Measurements from ENCODE around the gene MRPS12. TPM values are rescaled to one million over a fixed set of nuclear protein-coding genes. Genes with fewer than 3 reads are reported as not detected.
A peak's percentile ranks its signal among the peaks of the same experiment; 100 is the strongest.

Gene MRPS12
- total RNA-seq, 6 donors from 2014 or later: 3.1 to 38.3 (median 26.0) TPM

- DNase-seq: no peak
- TF ChIP-seq, protein P1, sequence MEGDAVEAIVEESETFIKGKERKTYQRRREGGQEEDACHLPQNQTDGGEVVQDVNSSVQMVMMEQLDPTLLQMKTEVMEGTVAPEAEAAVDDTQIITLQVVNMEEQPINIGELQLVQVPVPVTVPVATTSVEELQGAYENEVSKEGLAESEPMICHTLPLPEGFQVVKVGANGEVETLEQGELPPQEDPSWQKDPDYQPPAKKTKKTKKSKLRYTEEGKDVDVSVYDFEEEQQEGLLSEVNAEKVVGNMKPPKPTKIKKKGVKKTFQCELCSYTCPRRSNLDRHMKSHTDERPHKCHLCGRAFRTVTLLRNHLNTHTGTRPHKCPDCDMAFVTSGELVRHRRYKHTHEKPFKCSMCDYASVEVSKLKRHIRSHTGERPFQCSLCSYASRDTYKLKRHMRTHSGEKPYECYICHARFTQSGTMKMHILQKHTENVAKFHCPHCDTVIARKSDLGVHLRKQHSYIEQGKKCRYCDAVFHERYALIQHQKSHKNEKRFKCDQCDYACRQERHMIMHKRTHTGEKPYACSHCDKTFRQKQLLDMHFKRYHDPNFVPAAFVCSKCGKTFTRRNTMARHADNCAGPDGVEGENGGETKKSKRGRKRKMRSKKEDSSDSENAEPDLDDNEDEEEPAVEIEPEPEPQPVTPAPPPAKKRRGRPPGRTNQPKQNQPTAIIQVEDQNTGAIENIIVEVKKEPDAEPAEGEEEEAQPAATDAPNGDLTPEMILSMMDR (IDR thresholded peaks at IDR 0.05): no peak
- TF ChIP-seq POLR2AphosphoS5 (IDR thresholded peaks at IDR 0.05): no peak
- no peak for TF ChIP-seq POLR2A (IDR thresholded peaks at IDR 0.05)
- TF ChIP-seq EP300 (IDR thresholded peaks at IDR 0.05): no peak
- Histone ChIP-seq H3K9me3 (no peaks in the 10 kb centered on the region), H3K4me3 (no peak overlapping the region), H3K27me3 (no peaks in the 10 kb centered on the region), H3K4me1 (no peaks in the 10 kb centered on the region), H3K27ac (no peak overlapping the region), H3K36me3 (peaks cover 0 to 5% (median under 1%) of the 10 kb centered on the region in 4 donors)
- 89 to 93% methylated on average over 8 of the region's 8 CpGs for WGBS, 2 donors
- ATAC-seq (ENCODE audit: low FRiP score in 2 of 2): no peak
These were observed 16.8 kb upstream of the MRPS12 start for GRCh38 chr19:38913958-38914357.

- Histone ChIP-seq H3K36me3 (peaks cover 0 to 4% (median 0%) of the 10 kb centered on the region in 4 donors), H3K27ac (no peak overlapping the region), H3K9me3 (no peaks in the 10 kb centered on the region), H3K27me3 (no peaks in the 10 kb centered on the region), H3K4me1 (no peaks in the 10 kb centered on the region), H3K4me3 (no peak overlapping the region)
- DNase-seq (peak in 1 of 2 donors; percentile 76), ATAC-seq (ENCODE audit: low FRiP score in 2 of 2) (no peak)
- WGBS, 2 donors: 94% methylated on average over 40 to 44 of the region's 44 CpGs
- no peak for TF ChIP-seq POLR2A (IDR thresholded peaks at IDR 0.05)
- no peak for TF ChIP-seq POLR2AphosphoS5 (IDR thresholded peaks at IDR 0.05)
- TF ChIP-seq EP300 (IDR thresholded peaks at IDR 0.05): no peak
- TF ChIP-seq, protein P1 (IDR thresholded peaks at IDR 0.05): no peak
These were observed 15.1 kb upstream of the MRPS12 start for GRCh38 chr19:38915329-38916321.

DNA sequence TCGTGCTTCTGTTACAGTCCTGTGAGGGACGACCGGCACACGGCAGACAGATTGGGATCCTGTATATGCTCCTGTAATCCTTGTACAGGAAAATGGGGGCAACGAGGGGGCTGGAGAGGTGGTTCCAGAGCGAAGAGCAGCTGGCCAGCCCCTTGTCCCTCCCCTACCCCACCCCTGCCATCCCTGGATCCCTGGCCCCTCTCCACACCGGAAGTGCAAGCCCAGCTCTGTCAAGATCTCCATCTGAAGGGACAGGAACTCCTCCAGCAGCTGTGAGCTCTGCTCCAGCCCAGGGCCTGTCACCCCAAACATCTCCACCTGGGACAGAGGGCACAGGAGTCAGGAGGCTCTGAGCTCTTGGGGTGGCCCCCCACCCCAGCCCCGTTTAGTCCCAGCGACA lies 13.2 kb upstream of the MRPS12 start:
- 88 to 92% methylated on average over 7 to 8 of the region's 9 CpGs for WGBS, 2 donors
- H3K27ac ChIP-seq: no peak overlapping the region
- DNase-seq: no peak
- H3K27me3 ChIP-seq: no peaks in the 10 kb centered on the region
- ATAC-seq (ENCODE audit: low FRiP score in 2 of 2): no peak
- H3K4me3 ChIP-seq: no peak overlapping the region
- H3K9me3 ChIP-seq: no peaks in the 10 kb centered on the region
- H3K4me1 ChIP-seq: no peaks in the 10 kb centered on the region
- TF ChIP-seq POLR2A (IDR thresholded peaks at IDR 0.05): no peak
- TF ChIP-seq, protein P1 (IDR thresholded peaks at IDR 0.05): no peak
- TF ChIP-seq POLR2AphosphoS5 (IDR thresholded peaks at IDR 0.05): no peak
- TF ChIP-seq EP300 (IDR thresholded peaks at IDR 0.05): no peak
- H3K36me3 ChIP-seq: peaks cover 0 to 15% (median 5%) of the 10 kb centered on the region in 4 donors

GRCh38 chr19:38917921-38918491 lies 12.7 kb upstream of the MRPS12 start:
- Histone ChIP-seq H3K4me3 (no peak overlapping the region), H3K27ac (no peak overlapping the region), H3K4me1 (no peaks in the 10 kb centered on the region), H3K9me3 (no peaks in the 10 kb centered on the region), H3K36me3 (peaks cover 0 to 16% (median 5%) of the 10 kb centered on the region in 4 donors), H3K27me3 (no peaks in the 10 kb centered on the region)
- TF ChIP-seq, protein P1 (IDR thresholded peaks at IDR 0.05): no peak
- no peak for TF ChIP-seq POLR2A (IDR thresholded peaks at IDR 0.05)
- TF ChIP-seq EP300 (IDR thresholded peaks at IDR 0.05): no peak
- TF ChIP-seq POLR2AphosphoS5 (IDR thresholded peaks at IDR 0.05): no peak
- 84 to 85% methylated on average over 6 to 12 of the region's 13 CpGs for WGBS, 2 donors
- DNase-seq (no peak), ATAC-seq (ENCODE audit: low FRiP score in 2 of 2) (no peak)

Measured in upper lobe of left lung (tissue), 6 donors.